Upper lobe of left lung (tissue), 4 donors: ENCODE data around the gene CDH12.

Experiments
- CTCF ChIP-seq, 6 experiments: fragments of 450-650 bp in 4 of 6; fragments of 200-600 bp in 2 of 6; sonication (generic) in 2 of 6; IDR thresholded peaks; one replicate each; pipeline ENCODE4 v1.5.1; 2016 to 2019; ENCODE audit warnings: antibody characterized with exemption in 6 of 6
- POLR2A ChIP-seq, 4 donors: fragments of 450-650 bp; IDR thresholded peaks; one replicate each; pipeline ENCODE4 v1.5.1; 2016 to 2017; ENCODE audit warnings: antibody characterized with exemption in 4 of 4, mild to moderate bottlenecking in 2 of 4

GRCh38 chr5:22835686-22836085, 17.5 kb downstream of the CDH12 start:
- TF ChIP-seq CTCF (IDR thresholded peaks at IDR 0.05): no peak
- TF ChIP-seq POLR2A (IDR thresholded peaks at IDR 0.05): no peak
